Ovary (tissue), 3 donors: ENCODE measurements around the gene CD68.

Experiments
- EP300 ChIP-seq: sonication (generic); formaldehyde crosslinking; IDR thresholded peaks from one replicate; pipeline ENCODE4 v1.6.1; 2017; ENCODE audit warnings: antibody characterized with exemption
- POLR2A ChIP-seq: fragments of 450-650 bp; IDR thresholded peaks from one replicate; pipeline ENCODE4 v1.6.1; 2017; ENCODE audit warnings: antibody characterized with exemption, mild to moderate bottlenecking, moderate library complexity
- TF ChIP-seq, protein P1 (sequence below), 3 donors: fragments of 450-650 bp in 2 of 3; fragments of 200-600 bp in 1 of 3; IDR thresholded peaks; one replicate each; pipeline versions ENCODE4 v1.5.1 to v1.8.0; 2016 to 2022; ENCODE audit warnings: antibody characterized with exemption in 3 of 3, mild to moderate bottlenecking in 1 of 3
- donor health status: DM: no; HTN: no; CAD: no.

DNA sequence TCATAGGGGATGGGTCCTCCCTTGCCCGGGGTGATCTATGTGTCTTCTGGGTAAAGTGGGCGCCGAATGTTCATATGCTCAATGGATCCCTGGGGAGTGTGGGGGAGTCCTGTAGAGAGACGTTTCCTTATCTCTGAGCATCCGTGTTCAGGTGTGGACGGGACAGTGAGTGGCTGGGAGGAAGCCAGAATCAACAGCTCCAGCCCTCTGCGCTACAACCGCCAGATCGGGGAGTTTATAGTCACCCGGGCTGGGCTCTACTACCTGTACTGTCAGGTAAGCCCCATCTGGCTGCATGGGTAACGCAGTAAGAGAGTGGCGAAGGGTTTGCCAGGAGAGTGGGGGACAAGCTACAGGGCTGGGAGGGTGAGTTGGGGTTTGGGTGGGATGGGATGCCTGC, 22.8 kb upstream of the CD68 start:
- TF ChIP-seq POLR2A (no peak), EP300 (no peak)
- TF ChIP-seq, protein P1, sequence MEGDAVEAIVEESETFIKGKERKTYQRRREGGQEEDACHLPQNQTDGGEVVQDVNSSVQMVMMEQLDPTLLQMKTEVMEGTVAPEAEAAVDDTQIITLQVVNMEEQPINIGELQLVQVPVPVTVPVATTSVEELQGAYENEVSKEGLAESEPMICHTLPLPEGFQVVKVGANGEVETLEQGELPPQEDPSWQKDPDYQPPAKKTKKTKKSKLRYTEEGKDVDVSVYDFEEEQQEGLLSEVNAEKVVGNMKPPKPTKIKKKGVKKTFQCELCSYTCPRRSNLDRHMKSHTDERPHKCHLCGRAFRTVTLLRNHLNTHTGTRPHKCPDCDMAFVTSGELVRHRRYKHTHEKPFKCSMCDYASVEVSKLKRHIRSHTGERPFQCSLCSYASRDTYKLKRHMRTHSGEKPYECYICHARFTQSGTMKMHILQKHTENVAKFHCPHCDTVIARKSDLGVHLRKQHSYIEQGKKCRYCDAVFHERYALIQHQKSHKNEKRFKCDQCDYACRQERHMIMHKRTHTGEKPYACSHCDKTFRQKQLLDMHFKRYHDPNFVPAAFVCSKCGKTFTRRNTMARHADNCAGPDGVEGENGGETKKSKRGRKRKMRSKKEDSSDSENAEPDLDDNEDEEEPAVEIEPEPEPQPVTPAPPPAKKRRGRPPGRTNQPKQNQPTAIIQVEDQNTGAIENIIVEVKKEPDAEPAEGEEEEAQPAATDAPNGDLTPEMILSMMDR (IDR thresholded peaks at IDR 0.05): no peak
